ENCODE data around the gene SETD6.

- TF ChIP-seq CTCF (IDR thresholded peaks at IDR 0.05; ENCODE audit: low read length) (no peak), EZH2 (IDR thresholded peaks at IDR 0.05; ENCODE audit: borderline replicate concordance, low read length) (no peak)
These were observed 17.4 kb upstream of the SETD6 start for GRCh38 chr16:58497935-58498334.
